HepG2 (cell line): ENCODE measurements around the gene VRK3.

ENCODE experiments used
- CHD2 ChIP-seq: IDR thresholded peaks from 2 replicates; pipeline ENCODE4 v1.6.1; 2011; ENCODE audit warnings: low read depth, low read length, improper control_type of control experiment
- FOXC1 ChIP-seq: sonication (generic); formaldehyde crosslinking; IDR thresholded peaks from 2 replicates; pipeline ENCODE4 v1.8.0; 2022; ENCODE audit warnings: mild to moderate bottlenecking, missing genetic modification reagents, borderline replicate concordance
- HNRNPL ChIP-seq: fragments of 200-400 bp; formaldehyde crosslinking; IDR thresholded peaks from 2 replicates; pipeline ENCODE4 v1.6.1; 2017; ENCODE audit warnings: mild to moderate bottlenecking, low read depth, low read length
- REST ChIP-seq, 2 experiments: IDR thresholded peaks; 2 replicates each; pipeline ENCODE4 v1.6.1; 2011 to 2012; ENCODE audit warnings: low read length in 2 of 2, borderline replicate concordance in 1 of 2, low read depth in 1 of 2, mild to moderate bottlenecking in 1 of 2, moderate library complexity in 1 of 2
- SIN3A ChIP-seq: IDR thresholded peaks from 2 replicates; pipeline ENCODE4 v1.6.1; 2011; ENCODE audit warnings: low read depth, mild to moderate bottlenecking, control low read depth, low read length, borderline replicate concordance
- ZBTB42 ChIP-seq: sonication (generic); formaldehyde crosslinking; IDR thresholded peaks from 2 replicates; pipeline ENCODE4 v1.5.0; 2020; ENCODE audit warnings: mild to moderate bottlenecking, missing genetic modification reagents
- ZNF280B ChIP-seq: sonication (generic); formaldehyde crosslinking; IDR thresholded peaks from 2 replicates; pipeline ENCODE4 v1.5.0; 2020; ENCODE audit warnings: missing genetic modification reagents, mild to moderate bottlenecking, borderline replicate concordance
- TF ChIP-seq, protein P1 (sequence below): sonication (generic); formaldehyde crosslinking; IDR thresholded peaks from 2 replicates; pipeline ENCODE4 v1.4.0; 2020; ENCODE audit warnings: missing genetic modification reagents
- TF ChIP-seq, protein P2 (sequence below): sonication (generic); formaldehyde crosslinking; IDR thresholded peaks from 2 replicates; pipeline ENCODE4 v1.5.0; 2020; ENCODE audit warnings: mild to moderate bottlenecking, missing genetic modification reagents, moderate library complexity

DNA sequence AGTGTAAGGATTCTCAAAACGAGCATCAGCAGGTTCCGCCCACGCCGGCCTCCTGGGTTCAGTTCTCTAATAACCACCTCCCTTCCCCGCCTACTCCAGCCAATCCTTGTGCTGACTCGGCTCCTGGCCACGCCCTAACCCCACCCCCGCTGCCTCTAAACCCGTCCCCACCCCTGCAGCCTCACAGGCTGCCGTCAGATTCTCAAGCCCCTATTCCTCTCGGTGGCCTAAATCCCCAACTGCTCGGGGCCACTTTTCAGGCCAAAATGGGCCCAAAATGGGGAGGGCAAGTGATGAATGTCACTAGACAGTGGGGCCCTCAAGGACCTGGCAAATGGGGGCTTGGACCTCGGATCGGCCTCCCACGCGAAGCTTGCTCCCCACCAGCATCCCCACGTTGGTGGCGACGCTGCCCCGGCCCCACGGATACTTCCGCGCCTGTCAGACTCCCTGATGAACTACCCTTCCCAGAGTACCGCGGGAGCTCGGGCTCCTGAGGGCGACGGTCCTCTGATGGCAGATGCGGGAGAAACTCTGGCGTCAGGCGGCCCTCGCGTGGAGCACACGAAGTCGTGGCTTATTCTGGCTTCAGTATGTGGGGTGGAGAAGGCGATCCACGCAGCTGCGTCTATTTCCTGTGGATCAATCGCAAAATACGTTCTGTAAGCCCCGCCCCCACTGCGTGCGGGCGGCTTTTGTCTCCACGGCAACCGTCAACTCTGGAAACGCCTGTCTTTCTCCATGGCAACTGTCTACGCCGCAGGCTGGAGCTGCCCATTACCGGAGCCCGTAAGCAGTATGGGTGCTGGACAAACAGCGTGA lies 25.4 kb upstream of the VRK3 start:
- TF ChIP-seq, protein P1, sequence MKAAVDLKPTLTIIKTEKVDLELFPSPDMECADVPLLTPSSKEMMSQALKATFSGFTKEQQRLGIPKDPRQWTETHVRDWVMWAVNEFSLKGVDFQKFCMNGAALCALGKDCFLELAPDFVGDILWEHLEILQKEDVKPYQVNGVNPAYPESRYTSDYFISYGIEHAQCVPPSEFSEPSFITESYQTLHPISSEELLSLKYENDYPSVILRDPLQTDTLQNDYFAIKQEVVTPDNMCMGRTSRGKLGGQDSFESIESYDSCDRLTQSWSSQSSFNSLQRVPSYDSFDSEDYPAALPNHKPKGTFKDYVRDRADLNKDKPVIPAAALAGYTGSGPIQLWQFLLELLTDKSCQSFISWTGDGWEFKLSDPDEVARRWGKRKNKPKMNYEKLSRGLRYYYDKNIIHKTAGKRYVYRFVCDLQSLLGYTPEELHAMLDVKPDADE (CRISPR knock-in tag), result no peak
- no peak for TF ChIP-seq ZBTB42 (CRISPR knock-in tag)
- TF ChIP-seq CHD2, result no peak
- no peak for TF ChIP-seq REST (IDR thresholded peaks at IDR 0.05; ENCODE audit: borderline replicate concordance in 1 of 2, low read depth in 1 of 2, low read length in 2 of 2)
- TF ChIP-seq, protein P2, sequence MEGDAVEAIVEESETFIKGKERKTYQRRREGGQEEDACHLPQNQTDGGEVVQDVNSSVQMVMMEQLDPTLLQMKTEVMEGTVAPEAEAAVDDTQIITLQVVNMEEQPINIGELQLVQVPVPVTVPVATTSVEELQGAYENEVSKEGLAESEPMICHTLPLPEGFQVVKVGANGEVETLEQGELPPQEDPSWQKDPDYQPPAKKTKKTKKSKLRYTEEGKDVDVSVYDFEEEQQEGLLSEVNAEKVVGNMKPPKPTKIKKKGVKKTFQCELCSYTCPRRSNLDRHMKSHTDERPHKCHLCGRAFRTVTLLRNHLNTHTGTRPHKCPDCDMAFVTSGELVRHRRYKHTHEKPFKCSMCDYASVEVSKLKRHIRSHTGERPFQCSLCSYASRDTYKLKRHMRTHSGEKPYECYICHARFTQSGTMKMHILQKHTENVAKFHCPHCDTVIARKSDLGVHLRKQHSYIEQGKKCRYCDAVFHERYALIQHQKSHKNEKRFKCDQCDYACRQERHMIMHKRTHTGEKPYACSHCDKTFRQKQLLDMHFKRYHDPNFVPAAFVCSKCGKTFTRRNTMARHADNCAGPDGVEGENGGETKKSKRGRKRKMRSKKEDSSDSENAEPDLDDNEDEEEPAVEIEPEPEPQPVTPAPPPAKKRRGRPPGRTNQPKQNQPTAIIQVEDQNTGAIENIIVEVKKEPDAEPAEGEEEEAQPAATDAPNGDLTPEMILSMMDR, result no peak
- TF ChIP-seq HNRNPL, result no peak
- TF ChIP-seq SIN3A, result no peak
- no peak for TF ChIP-seq FOXC1 (CRISPR knock-in tag)
- no peak for TF ChIP-seq ZNF280B (CRISPR knock-in tag)
